GM12801 (cell line): ENCODE measurements around the gene IST1.

Source experiments
- CTCF ChIP-seq: IDR thresholded peaks from one replicate; pipeline ENCODE4 v1.5.1; 2011; ENCODE audit warnings: control low read depth; ENCODE audit not compliant: insufficient read length; ENCODE audit errors: extremely low read depth

IST1 gene

GRCh38 chr16:71914802-71915201 lies 19.5 kb downstream of the IST1 start:
- TF ChIP-seq CTCF = no peak

- TF ChIP-seq CTCF = no peak
Measured at GRCh38 chr16:71915350-71915749, 20.0 kb downstream of the IST1 start.

GRCh38 chr16:71916397-71916920 lies 21.1 kb downstream of the IST1 start:
- no peak for TF ChIP-seq CTCF

- no peak for TF ChIP-seq CTCF
Measured at GRCh38 chr16:71917900-71918299, 22.6 kb downstream of the IST1 start.

GRCh38 chr16:71919035-71919434 lies 23.7 kb downstream of the IST1 start:
- no peak for TF ChIP-seq CTCF

- TF ChIP-seq CTCF = no peak
Measured at GRCh38 chr16:71920658-71921057, 25.3 kb downstream of the IST1 start.

- no peak for TF ChIP-seq CTCF
Measured at GRCh38 chr16:71923941-71924690, 28.8 kb downstream of the IST1 start.
